Putamen (tissue), 1 donor: ENCODE data around the gene MAGOH.
"Not testable (repeated sequence)": the region's sequence is repeated elsewhere in the genome, so short reads cannot be mapped to it uniquely, and the experiment has no call there.

Experiments used
- DNase-seq: peaks from one replicate; pipeline ENCODE4 v3.0.0-alpha.2; 2016; ENCODE audit warnings: low spot score

Gene MAGOH

DNA sequence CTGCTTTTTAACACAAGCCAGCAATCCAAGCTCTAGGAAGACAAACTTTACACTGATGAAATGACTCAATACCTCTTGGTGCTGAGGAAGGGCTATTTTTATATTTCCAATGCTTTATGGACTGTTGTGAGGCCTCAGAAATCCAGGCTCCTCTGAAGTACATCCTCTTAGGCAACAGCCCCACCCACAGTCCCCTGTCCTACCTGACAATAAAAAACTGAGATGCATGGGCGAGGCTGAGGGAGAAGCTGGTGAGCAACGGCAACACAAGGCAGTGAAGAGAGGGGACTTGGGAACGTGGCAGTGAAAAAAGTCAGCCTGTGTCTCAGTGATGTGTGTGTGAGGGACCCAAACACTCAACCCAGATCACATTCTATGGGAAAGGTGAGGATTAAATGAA lies 51.8 kb downstream of the MAGOH start:
- no peak for DNase-seq

DNA sequence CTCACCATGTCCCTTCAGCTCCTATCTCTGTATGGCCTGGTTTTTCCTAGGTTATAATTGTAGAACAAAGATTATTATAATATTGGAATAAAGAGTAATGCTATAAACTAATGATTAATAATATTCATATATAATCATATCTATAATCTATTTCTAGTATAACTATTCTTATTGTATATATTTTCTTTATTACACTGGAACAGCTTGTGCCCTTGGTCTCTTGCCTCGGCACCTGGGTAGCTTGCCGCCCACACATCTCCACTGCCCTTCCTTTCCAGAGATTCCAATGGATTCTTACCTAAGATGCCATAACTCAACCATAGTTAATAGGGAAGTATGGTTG lies 52.4 kb downstream of the MAGOH start:
- not testable (repeated sequence) for DNase-seq

DNA sequence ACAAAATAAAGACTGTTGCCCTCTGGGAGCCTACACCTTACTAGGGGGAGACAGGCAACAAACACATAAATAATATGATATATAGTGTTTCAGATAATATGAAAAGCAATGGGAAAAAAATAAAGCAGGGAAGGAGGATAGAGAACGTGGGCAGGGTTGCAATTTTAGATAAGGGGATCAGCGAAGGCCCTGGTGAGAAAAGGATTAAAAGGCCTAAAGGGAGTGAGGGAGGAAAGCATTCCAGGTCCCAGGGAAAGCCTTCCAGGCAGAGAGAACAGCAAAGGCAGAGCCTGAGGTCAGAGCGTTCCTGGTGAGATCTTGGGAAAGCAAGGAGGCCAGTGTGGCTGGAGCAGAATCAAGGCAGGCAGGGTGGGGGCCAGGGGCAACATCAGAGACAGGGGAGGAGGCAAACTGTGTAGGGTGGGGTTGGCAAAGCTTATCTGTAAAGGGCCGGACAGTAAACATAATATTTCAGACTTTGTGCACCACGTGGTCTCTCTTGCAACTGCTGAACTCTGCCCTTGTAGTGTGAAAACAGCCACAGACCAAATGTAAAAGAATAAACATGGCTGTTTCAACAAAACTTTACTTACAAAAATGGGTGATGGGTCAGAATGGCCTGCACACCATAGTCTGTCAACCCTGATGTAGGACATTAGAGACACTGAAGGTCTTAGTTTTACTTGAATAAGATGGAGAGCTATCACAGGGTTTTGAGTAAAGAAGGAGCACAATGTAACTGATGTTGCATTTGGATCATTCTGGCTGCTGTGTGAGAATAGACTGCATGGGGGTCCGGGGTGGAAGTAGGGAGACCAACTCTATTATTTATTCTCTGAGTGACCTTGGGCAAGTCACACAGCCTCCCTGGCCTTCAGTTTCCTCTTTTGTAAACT lies 55.0 kb downstream of the MAGOH start:
- DNase-seq: no peak

DNA sequence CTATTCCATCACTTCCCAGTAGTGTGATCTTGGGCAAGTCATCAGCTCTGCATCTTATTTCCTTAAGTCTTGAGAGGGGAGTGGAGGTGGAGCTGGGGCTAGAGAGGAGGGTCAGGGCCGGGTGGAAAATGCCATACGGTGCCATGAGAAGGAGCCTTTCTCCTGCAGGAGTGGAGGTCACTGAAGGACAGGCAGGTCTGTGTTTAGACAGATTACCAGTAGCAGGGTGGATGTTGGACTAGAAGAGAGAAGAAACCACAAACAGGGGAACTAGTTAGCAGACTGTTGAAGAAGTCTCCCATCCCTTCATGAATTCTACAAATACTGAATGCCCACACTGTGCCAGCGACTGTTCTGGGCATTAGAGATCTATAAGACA lies 55.6 kb downstream of the MAGOH start:
- no peak for DNase-seq

DNA sequence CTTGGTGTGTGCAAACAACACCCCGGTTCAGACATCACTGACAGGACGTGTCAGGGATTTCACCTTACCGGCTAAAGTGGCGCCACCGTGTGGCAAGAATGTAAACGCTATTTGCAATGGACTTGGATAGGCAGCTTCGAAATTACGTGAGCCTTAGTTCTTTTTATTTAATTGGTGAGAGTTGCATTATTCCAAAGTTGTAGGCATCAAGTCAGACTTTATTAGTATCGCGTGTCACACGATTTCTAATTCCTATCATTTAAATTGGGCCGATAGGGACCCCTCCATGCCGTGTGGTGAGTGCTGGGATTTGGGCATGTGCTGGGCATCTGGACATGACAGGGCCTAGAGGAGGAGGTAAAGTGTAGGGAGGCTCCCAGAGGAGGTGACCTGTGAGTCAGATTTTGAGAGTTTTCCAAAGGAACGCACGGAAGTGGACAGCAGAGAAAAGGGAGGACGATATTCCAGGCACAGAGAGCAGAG lies 56.2 kb downstream of the MAGOH start:
- DNase-seq: peak; percentile 54

DNA sequence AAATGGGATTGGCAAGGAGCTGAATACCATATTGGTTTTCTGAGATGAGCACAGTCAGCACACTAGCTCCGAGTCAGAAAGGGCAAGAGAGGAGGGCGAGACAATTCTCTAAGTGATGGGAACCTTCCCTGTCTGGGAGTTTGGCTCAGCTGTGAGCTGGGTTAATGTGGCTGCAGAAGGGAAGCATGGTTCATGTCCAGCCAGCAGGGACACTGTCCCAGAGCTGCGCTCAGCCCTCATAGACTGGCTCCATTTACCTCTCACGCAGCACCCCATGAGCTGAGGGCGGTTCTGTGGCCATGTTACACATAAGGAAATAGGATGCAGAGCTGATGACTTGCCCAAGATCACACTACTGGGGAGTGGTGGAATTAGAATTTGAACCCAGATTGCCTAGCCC lies 57.4 kb downstream of the MAGOH start:
- no peak for DNase-seq

DNA sequence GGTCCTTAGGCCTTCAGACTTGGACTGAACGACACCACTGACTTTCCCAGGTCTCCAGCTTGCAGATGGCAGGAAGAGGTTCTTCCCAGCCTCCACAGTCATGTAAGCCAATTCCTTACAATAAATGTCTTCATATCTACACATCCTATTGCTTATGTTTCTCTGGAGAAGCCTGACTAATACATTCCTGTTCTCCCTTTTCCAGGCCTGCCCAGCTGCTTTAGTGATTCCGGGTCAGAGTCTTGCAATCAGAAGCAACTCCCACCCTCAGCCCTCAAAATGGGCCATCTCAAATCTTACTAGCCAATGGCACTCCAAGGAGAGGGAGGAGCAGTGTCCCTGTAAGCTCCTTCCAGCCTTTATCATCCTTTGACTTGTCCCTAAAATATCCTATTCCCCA lies 58.1 kb downstream of the MAGOH start:
- no peak for DNase-seq
